ENCODE data around the gene HOXA10.

HOXA10 gene

GRCh38 chr7:27180431-27181420, 6.6 kb upstream of the HOXA10 start:
- DNase-seq (ENCODE audit: low read depth in 1 of 2, low spot score in 1 of 2): no peak

- peak in 1 of 2 donors; percentile 41 for DNase-seq (ENCODE audit: low read depth in 1 of 2, low spot score in 1 of 2)
Observed at GRCh38 chr7:27179503-27180430, 5.6 kb upstream of the HOXA10 start.

DNA sequence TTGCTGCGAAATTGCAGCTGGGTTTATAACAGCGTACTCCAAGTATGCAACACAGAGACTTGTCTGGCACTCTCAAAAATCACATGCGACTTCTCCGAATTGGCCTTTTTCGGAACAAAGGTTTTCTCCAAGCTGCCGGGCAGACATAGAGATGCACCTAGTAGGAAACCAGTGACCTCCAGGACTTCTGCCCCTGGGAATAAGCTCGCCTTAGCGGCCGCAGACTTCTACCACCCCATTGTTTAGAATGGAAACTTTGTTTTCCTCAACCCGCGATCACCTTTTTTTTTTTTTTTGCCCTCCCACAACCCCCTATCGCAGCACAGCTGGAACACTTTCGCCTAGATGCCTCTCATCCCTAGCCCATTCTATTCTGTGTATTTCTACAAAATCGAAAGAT, 4.9 kb upstream of the HOXA10 start:
- no peak for DNase-seq (ENCODE audit: low read depth in 1 of 2, low spot score in 1 of 2)

DNA sequence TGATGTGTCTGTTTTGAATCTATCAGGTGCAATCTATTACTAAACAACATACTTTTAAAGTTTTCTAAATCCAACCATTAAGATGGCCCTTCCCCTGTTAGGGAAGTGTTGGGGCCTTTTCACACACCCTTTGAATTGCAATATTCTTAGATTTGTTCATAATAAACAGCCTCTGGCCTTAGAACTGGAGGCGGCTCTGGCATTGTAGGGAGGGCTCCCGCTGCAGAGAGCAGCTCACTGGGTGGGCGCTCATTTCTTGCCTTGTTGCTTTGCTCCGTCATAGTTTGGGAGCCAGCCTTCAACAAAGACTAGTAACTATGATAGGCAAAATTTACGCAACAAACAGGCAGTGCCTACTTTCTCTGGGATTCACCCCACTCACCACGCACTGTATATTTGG, 4.2 kb upstream of the HOXA10 start:
- no peak for DNase-seq (ENCODE audit: low read depth in 1 of 2, low spot score in 1 of 2)

- DNase-seq (ENCODE audit: low read depth in 1 of 2, low spot score in 1 of 2): no peak
Observed at GRCh38 chr7:27177795-27178320, 3.7 kb upstream of the HOXA10 start.

DNA sequence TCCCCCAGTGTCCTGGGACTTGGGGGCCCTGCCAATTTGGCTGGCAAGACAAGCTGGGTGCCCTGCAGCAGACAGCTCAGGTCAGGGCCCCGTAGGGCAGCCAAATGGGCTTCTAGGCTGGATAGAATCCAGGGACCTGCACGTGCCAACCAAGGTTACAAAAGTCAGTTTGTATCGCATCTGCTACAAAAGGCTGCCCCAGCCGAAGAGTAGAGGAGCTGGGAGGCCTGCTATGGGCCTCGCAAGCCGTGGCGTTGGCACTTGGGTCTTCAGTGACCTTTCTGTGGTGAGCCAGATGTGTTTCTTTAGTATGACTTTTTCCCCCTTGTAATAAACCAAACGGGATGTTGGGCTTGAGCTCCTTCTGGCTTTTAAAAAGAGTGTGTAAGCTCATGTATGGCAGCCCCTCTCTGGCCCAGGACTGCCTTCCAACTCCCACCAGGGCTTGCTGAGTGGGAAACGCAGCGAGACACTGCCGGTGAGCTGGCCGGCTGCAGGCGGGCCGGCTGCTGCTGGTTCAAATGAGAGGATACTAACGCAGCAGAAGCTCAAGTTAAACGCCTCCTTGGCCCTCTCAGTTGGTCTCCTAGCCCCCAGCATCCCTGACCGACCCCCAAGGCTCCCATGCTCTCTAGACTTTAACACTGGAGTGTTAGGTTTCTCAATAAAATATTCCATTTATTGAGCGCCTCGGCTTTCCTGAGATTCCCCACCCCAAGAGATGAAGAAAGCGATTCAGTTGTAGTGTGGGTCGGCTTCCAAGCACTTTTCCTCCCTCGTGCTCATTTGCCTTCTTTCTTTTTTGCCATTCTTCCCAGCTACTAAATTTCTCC, 3.1 kb upstream of the HOXA10 start:
- no peak for DNase-seq (ENCODE audit: low read depth in 1 of 2, low spot score in 1 of 2)

DNA sequence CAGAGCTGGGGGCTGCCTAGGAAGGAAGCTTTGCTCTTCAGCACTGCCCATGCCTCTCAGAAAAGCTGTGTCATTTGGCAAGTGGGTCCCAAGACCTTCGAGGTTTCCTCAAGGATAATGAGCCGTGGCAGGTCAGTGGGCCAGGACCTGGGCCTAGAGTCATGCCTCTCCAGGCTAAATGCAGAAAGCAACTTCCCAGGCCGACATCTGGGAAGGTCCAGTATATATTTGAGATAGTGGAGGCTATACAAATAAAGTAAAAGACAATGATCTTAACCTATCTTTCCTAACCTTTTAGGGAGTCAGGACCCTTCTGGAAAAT, 2.4 kb upstream of the HOXA10 start:
- no peak for DNase-seq (ENCODE audit: low read depth in 1 of 2, low spot score in 1 of 2)

DNA sequence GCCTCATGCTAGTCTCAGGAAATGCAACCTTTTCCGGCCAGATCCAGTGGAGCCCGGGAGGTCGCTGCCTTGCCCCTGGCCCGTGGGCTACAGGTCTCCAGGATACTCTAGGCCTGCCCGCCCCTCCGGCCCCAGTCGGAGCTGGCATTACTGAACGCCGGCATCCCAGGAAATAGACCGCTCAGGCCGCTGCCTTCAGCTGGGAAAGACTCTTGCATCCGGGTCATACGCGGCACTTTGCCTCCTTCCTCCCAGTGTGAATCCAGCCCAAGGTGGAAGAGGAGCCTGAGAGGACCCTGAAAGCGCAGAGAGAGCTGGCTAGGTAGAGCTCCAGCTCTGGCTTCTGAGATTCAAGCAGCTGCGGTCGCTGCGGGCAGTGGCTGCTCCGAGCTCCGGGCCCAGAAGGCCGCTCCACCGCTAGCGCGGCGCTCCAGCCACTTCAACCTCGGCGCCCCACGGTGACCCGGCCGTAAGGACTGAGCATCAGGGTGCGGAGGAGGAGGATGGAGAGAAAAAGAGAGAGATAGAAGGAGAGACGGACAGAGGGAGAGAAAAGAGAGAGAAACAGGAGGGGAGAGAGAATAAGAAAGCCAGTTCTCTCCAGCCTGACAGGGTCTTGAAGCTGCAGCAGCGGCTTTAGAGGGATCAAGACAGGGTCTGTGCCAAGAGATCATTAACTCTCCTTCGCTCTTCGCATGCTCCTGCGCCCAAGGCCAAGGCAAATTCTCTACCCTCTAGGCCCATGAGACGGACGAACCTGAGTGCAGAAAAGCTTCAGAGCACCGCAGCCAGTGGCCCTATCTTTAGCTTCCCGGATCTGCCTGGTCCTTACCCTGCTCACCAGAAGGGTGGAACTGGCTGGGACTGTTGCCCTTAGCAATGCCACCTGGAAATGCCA, 1.8 kb upstream of the HOXA10 start:
- DNase-seq (ENCODE audit: low read depth in 1 of 2, low spot score in 1 of 2): no peak

DNA sequence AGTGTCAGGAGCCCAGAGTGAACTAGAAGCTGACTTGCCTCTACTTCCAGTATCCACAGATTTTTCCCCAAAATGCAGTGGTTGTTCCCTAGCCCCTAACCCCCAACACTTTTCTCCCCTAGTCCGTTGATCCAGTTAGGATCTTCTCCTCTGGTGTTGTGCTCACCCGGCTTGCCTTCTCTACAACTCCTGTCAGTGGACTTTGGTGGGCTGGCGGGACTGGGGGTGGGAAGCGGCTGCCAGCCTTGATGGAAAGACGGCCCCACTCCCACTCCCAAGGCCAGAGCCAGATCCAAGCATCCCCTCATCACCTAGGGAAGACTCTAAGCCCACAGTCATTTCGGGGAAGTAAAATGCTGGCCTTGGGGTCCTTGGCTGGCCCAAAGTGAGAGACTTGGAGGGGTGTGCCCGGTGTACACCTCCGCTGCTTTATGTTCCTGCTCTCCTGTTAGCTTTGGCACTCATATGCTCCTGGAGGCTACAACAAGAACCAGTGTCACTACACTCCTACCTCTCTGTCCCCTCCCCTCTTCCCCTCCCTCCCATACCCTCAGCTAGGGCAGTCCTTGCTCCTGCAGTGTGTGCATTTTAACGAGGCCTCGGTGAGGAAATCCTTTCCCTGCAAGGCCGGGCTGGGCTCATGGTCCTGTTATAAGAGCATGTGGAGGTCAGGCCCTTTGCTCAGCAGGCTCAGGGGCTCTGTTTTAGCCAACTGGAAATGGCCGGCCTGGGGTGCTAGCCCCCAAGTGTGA, 930 bp upstream of the HOXA10 start:
- no peak for DNase-seq (ENCODE audit: low read depth in 1 of 2, low spot score in 1 of 2)

DNA sequence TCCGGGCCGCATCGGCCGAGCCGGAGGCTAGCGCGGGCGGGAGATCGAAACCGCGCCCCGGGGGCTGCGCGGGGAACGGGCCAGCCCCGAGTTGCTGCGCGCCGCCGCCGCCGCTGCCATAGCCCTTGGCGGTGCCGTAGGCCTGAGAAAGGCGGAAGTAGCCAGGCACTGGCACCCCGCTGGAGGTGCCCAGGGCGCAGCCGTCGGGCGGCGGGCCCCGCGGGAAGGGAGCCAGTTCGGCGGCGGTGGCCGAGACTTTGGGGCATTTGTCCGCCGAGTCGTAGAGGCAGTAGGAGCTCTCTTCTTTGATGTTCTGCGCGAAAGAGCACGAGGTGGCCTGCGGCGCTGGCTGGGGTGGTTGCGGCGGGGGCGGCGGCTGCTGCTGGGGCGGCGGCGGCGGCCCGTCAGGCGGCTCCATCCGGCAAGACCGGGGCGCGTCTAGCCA, 587 bp downstream of the HOXA10 start:
- DNase-seq (ENCODE audit: low read depth in 1 of 2, low spot score in 1 of 2): no peak

- no peak for DNase-seq (ENCODE audit: low read depth in 1 of 2, low spot score in 1 of 2)
Observed at GRCh38 chr7:27172823-27173510, 1.2 kb downstream of the HOXA10 start.

DNA sequence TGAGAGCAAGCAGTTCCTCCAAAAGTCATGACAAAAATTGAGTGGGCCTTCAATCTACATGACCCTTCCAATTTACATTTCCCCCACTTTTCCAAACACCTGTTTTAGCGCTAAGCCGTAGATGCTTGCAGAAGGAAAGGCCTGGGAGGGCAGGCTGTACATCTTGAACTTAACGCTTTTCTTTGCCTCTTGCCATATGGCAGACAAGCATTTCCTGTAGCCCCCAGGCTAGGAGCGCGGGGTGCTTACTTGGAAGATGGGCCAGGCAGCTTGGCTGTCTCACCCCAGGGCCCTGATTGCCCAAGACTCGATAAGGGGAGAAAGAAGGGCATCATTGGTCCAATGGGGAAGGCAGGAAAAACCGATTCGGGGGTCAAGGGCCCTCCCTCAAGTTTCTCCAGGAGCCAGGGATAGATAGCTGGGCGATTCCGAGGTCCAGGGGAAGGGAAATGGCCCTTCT, 1.8 kb downstream of the HOXA10 start:
- no peak for DNase-seq (ENCODE audit: low read depth in 1 of 2, low spot score in 1 of 2)

DNA sequence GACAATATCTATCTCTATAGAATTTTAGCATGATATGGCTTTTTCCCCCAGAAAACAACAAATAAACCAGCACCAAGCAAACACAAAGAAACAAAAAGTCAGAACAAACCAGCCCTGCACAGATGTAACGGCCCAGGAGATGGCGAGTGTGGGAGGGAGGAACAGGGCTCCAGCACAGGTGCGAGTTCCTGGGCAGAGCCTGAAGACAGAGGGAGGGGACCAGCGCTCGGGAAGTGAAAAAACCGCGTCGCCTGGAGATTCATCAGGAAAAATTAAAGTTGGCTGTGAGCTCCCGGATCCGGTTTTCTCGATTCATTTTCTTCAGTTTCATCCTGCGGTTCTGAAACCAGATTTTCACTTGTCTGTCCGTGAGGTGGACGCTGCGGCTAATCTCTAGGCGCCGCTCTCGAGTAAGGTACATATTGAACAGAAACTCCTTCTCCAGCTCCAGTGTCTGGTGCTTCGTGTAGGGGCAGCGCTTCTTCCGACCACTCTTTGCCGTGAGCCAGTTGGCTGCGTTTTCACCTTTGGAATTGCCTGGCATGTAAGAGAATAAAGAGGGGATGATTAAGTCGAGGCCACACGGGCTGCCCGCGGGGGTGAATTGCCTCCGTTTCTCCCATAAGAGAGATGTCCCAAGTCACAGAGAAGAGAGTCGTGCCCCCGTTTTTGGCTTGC, 2.3 kb downstream of the HOXA10 start:
- no peak for DNase-seq (ENCODE audit: low read depth in 1 of 2, low spot score in 1 of 2)

DNA sequence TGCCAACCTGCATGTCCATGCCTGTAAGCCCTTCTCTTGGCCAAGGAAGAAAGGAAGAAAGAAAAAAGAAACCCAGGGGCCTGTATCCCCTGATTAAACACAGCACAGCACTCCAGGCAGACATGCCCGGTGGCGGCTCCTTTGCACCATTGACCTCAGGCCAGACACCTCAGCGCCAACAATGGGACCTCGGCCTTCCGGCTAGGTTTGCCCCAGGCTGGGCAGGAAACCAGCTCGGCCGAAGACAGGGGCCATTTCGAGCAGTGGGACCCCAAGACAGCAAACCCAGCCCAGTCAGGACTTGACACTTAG, 2.8 kb downstream of the HOXA10 start:
- DNase-seq (ENCODE audit: low read depth in 1 of 2, low spot score in 1 of 2): no peak

- DNase-seq (ENCODE audit: low read depth in 1 of 2, low spot score in 1 of 2): no peak
Observed at GRCh38 chr7:27170426-27171324, 3.4 kb downstream of the HOXA10 start.

- DNase-seq (ENCODE audit: low read depth in 1 of 2, low spot score in 1 of 2): no peak
Observed at GRCh38 chr7:27169658-27170425, 4.3 kb downstream of the HOXA10 start.
